ENCODE results near the gene DNAH14.
"Not testable (repeated sequence)": the region's sequence is repeated elsewhere in the genome, so short reads cannot be mapped to it uniquely, and the experiment has no call there.

Gene DNAH14

GRCh38 chr1:224938652-224939051 lies 9.2 kb downstream of the DNAH14 start:
- TF ChIP-seq, protein P1, sequence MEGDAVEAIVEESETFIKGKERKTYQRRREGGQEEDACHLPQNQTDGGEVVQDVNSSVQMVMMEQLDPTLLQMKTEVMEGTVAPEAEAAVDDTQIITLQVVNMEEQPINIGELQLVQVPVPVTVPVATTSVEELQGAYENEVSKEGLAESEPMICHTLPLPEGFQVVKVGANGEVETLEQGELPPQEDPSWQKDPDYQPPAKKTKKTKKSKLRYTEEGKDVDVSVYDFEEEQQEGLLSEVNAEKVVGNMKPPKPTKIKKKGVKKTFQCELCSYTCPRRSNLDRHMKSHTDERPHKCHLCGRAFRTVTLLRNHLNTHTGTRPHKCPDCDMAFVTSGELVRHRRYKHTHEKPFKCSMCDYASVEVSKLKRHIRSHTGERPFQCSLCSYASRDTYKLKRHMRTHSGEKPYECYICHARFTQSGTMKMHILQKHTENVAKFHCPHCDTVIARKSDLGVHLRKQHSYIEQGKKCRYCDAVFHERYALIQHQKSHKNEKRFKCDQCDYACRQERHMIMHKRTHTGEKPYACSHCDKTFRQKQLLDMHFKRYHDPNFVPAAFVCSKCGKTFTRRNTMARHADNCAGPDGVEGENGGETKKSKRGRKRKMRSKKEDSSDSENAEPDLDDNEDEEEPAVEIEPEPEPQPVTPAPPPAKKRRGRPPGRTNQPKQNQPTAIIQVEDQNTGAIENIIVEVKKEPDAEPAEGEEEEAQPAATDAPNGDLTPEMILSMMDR (IDR thresholded peaks at IDR 0.05; ENCODE audit: extremely low read depth, missing control alignments): no peak
- no peak for DNase-seq (ENCODE audit: low spot score)

- DNase-seq (ENCODE audit: low spot score): no peak
- TF ChIP-seq, protein P1 (IDR thresholded peaks at IDR 0.05; ENCODE audit: extremely low read depth, missing control alignments): no peak
Observed at GRCh38 chr1:224939844-224940425, 10.5 kb downstream of the DNAH14 start.

GRCh38 chr1:224940735-224941134 lies 11.3 kb downstream of the DNAH14 start:
- DNase-seq (ENCODE audit: low spot score): not testable (repeated sequence)

DNA sequence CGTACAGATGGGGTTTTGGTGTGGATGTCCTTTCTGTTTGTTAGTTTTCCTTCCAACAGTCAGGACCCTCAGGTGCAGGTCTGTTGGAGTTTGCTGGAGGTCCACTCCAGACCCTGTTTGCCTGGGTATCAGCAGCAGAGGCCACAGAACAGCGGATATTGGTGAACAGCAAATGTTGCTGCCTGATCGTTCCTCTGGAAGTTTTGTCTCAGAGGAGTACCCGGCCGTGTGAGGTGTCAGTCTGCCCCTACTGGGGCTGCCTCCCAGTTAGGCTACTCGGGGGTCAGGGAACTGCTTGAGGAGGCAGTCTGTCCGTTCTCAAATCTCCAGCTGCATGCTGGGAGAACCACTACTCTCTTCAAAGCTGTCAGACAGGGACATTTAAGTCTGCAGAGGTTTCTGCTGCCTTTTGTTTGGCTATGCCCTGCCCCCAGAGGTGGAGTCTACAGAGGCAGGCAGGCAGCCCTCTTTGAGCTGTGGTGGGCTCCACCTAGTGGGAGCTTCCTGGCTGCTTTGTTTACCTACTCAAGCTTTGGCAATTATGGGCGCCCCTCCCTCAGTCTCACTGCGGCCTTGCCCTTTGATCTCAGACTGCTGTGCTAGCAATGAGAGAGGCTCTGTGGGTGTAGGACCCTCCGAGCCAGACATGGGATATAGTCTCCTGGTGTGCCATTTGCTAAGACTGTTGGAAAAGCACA lies 16.3 kb downstream of the DNAH14 start:
- not testable (repeated sequence) for DNase-seq (ENCODE audit: low spot score)

- DNase-seq (ENCODE audit: low spot score): not testable (repeated sequence)
Observed at GRCh38 chr1:224946349-224946691, 16.8 kb downstream of the DNAH14 start.

DNA sequence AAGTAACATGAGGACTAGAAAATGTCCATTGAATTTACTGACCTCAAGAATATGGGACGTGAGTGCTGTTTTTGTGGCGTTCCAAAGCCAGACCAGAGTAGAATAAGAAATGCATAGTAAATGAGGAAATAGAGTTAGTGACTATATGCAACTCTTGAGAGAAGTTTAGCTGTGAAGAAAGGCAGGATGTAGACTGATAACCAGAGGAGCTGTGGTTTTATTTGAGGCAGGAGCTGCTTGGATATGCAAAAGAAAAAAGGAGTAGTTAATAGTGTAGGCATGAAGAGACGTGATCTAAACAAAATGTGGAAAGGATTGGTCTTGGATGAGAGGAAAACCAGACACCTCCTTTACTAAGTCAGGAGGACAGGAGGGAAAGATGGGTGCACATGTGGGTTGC lies 28.2 kb downstream of the DNAH14 start:
- TF ChIP-seq, protein P1 (IDR thresholded peaks at IDR 0.05; ENCODE audit: extremely low read depth, missing control alignments): no peak
- no peak for DNase-seq (ENCODE audit: low spot score)

GRCh38 chr1:224958490-224958889 lies 29.0 kb downstream of the DNAH14 start:
- TF ChIP-seq, protein P1 (IDR thresholded peaks at IDR 0.05; ENCODE audit: extremely low read depth, missing control alignments): no peak
- DNase-seq (ENCODE audit: low spot score): no peak

- TF ChIP-seq, protein P1 (IDR thresholded peaks at IDR 0.05; ENCODE audit: extremely low read depth, missing control alignments): no peak
- no peak for DNase-seq (ENCODE audit: low spot score)
Observed at GRCh38 chr1:224959115-224959514, 29.6 kb downstream of the DNAH14 start.

DNA sequence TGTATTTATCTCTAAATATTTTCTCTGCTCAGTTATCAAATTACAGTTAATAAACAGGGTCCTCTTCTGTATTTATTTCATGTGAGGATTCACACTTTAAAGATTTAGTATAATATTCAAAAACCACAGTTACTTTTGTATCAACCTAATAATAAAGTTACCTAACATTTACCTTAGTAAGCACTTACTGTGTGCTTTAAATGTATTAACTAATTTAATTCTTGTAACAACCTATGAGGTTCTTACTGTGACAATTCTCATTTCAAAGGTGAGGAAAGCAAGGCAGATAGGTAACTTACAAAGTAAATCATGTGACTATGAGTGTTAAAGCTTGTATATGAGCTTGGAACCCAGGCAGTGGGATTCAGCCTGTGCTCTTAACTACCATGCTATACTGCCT lies 30.2 kb downstream of the DNAH14 start:
- TF ChIP-seq, protein P1 (IDR thresholded peaks at IDR 0.05; ENCODE audit: extremely low read depth, missing control alignments): no peak
- no peak for DNase-seq (ENCODE audit: low spot score)

All from GM20000 (cell line).